Esophagus squamous epithelium (tissue), 5 donors: Measurements from ENCODE around the gene HDAC7. TPM values are rescaled to one million over a fixed set of nuclear protein-coding genes. Genes with fewer than 3 reads are reported as not detected.

ENCODE experiments used
- DNase-seq: peaks from one replicate; lab custom pipeline; 2025; lab: John Stamatoyannopoulos, UW
- H3K27ac ChIP-seq, 4 donors: fragments of 200-600 bp; sonication (generic); one replicate each; pipeline ENCODE4 v1.5.1; 2016 to 2019; ENCODE audit warnings: mild to moderate bottlenecking in 1 of 4
- H3K27me3 ChIP-seq, 4 donors: fragments of 200-600 bp; sonication (generic); 1 replicate in 3 of 4; 2 replicates in 1 of 4; pipeline versions ENCODE4 v1.5.1 to v1.6.0; 2017 to 2021; ENCODE audit warnings: antibody characterized with exemption in 1 of 4
- H3K36me3 ChIP-seq, 3 donors: fragments of 200-600 bp; sonication (generic); one replicate each; pipeline ENCODE4 v1.5.1; 2016 to 2019
- H3K4me1 ChIP-seq, 3 donors: fragments of 200-600 bp; sonication (generic); one replicate each; pipeline ENCODE4 v1.5.1; 2017 to 2019
- H3K4me3 ChIP-seq, 4 donors: fragments of 200-600 bp; sonication (generic); 1 replicate in 3 of 4; 2 replicates in 1 of 4; pipeline ENCODE4 v1.5.1; 2016 to 2019; ENCODE audit warnings: mild to moderate bottlenecking in 2 of 4, moderate library complexity in 1 of 4
- H3K9me3 ChIP-seq, 3 donors: fragments of 200-600 bp; sonication (generic); one replicate each; pipeline ENCODE4 v1.5.1; 2016 to 2019
- CTCF ChIP-seq, 6 experiments: fragments of 450-650 bp in 4 of 6; fragments of 200-600 bp in 2 of 6; sonication (generic) in 2 of 6; IDR thresholded peaks; one replicate each; pipeline ENCODE4 v1.5.1; 2016 to 2019; ENCODE audit warnings: antibody characterized with exemption in 6 of 6, mild to moderate bottlenecking in 4 of 6, moderate library complexity in 4 of 6
- POLR2A ChIP-seq, 4 donors: fragments of 450-650 bp; IDR thresholded peaks; one replicate each; pipeline ENCODE4 v1.6.1; 2017; ENCODE audit warnings: antibody characterized with exemption in 4 of 4, mild to moderate bottlenecking in 4 of 4, moderate library complexity in 3 of 4
- WGBS, 2 donors: methylation state at CpG; one replicate each; pipeline ENCODE4 v1.1.5; 2018; 5-methylcytosine and 5-hydroxymethylcytosine counted together
- intact Hi-C: fragments of 100-400 bp; cut with DNase I; formaldehyde crosslinking; loops from one replicate; pipeline ENCODE4 v1.15.0; 2022
- total RNA-seq, 4 donors: library from RNA; depleted of rRNA; stranded (reverse); fragments of >200 nt; gene quantifications; one replicate each; pipeline ENCODE4 v1.1.0, GENCODE V29; 2016
- donor health status: DM: yes; HTN: yes; CAD: no.

The HDAC7 gene
- total RNA-seq, 4 donors from 2014 or later, result 19.8 to 37.2 (median 24.0) TPM

- H3K4me1 ChIP-seq, result peaks cover 83 to 100% (median 99%) of the 10 kb centered on the region in 3 donors
- peak overlapping the region in 1 of 4 donors; percentile 4 for H3K4me3 ChIP-seq
- peaks cover 0 to 16% (median 0%) of the 10 kb centered on the region in 3 donors for H3K36me3 ChIP-seq
- TF ChIP-seq POLR2A (IDR thresholded peaks at IDR 0.05), result no peak
- TF ChIP-seq CTCF (IDR thresholded peaks at IDR 0.05), result no peak
- no peaks in the 10 kb centered on the region for H3K27me3 ChIP-seq
- DNase-seq, result no peak
- H3K27ac ChIP-seq, result peak overlapping the region; percentile 51 to 99 (median 86)
- intact Hi-C loops, result no loop called here
- 13 to 73% methylated on average over 1 to 2 of the region's 2 CpGs for WGBS, 2 donors
- H3K9me3 ChIP-seq, result no peaks in the 10 kb centered on the region
Measured at GRCh38 chr12:47805417-47805816, 14.3 kb downstream of the HDAC7 start.

GRCh38 chr12:47804171-47804570 is 15.5 kb downstream of the HDAC7 start:
- no peak for DNase-seq
- intact Hi-C loops, result no loop called here
- Histone ChIP-seq H3K4me3 (no peak overlapping the region), H3K9me3 (no peaks in the 10 kb centered on the region), H3K27ac (peak overlapping the region in 3 of 4 donors; percentile 82 to 99 (median 96)), H3K4me1 (peaks cover 82 to 100% (median 99%) of the 10 kb centered on the region in 3 donors), H3K27me3 (no peaks in the 10 kb centered on the region), H3K36me3 (peaks cover 0 to 26% (median 0%) of the 10 kb centered on the region in 3 donors)
- 57 to 73% methylated on average over 4 to 8 of the region's 8 CpGs for WGBS, 2 donors
- TF ChIP-seq CTCF (IDR thresholded peaks at IDR 0.05) (no peak), POLR2A (IDR thresholded peaks at IDR 0.05) (no peak)

GRCh38 chr12:47803191-47803875 is 16.4 kb downstream of the HDAC7 start:
- 71 to 77% methylated on average over 8 to 10 of the region's 12 CpGs for WGBS, 2 donors
- Histone ChIP-seq H3K4me1 (peaks cover 74 to 99% (median 93%) of the 10 kb centered on the region in 3 donors), H3K36me3 (peaks cover 0 to 34% (median 3%) of the 10 kb centered on the region in 3 donors), H3K27ac (peak overlapping the region; percentile 39 to 99 (median 89)), H3K27me3 (no peaks in the 10 kb centered on the region), H3K4me3 (no peak overlapping the region), H3K9me3 (no peaks in the 10 kb centered on the region)
- intact Hi-C loops, result no loop called here
- TF ChIP-seq CTCF (IDR thresholded peaks at IDR 0.05), result no peak
- TF ChIP-seq POLR2A (IDR thresholded peaks at IDR 0.05), result no peak
- no peak for DNase-seq

GRCh38 chr12:47802312-47802711 is 17.4 kb downstream of the HDAC7 start:
- Histone ChIP-seq H3K36me3 (peaks cover 3 to 45% (median 12%) of the 10 kb centered on the region in 3 donors), H3K4me3 (no peak overlapping the region), H3K4me1 (peaks cover 64 to 94% (median 83%) of the 10 kb centered on the region in 3 donors), H3K27me3 (no peaks in the 10 kb centered on the region), H3K27ac (peak overlapping the region; percentile 39 to 99 (median 70)), H3K9me3 (no peaks in the 10 kb centered on the region)
- WGBS, 2 donors, result 31 to 42% methylated on average over 4 of the region's 5 CpGs
- no peak for DNase-seq
- intact Hi-C loops, result no loop called here
- TF ChIP-seq POLR2A (IDR thresholded peaks at IDR 0.05) (no peak), CTCF (IDR thresholded peaks at IDR 0.05) (no peak)

GRCh38 chr12:47801904-47802246 is 17.8 kb downstream of the HDAC7 start:
- H3K4me3 ChIP-seq, result no peak overlapping the region
- no peak for DNase-seq
- no peaks in the 10 kb centered on the region for H3K27me3 ChIP-seq
- H3K9me3 ChIP-seq, result no peaks in the 10 kb centered on the region
- TF ChIP-seq CTCF (IDR thresholded peaks at IDR 0.05), result no peak
- no peak for TF ChIP-seq POLR2A (IDR thresholded peaks at IDR 0.05)
- intact Hi-C loops, result no loop called here
- peaks cover 7 to 49% (median 17%) of the 10 kb centered on the region in 3 donors for H3K36me3 ChIP-seq
- 50 to 61% methylated on average over 6 to 9 of the region's 9 CpGs for WGBS, 2 donors
- peak overlapping the region; percentile 39 to 99 (median 70) for H3K27ac ChIP-seq
- peaks cover 64 to 90% (median 79%) of the 10 kb centered on the region in 3 donors for H3K4me1 ChIP-seq
